Measurements from ENCODE around the gene GPR55.
A peak's percentile ranks its signal among the peaks of the same experiment; 100 is the strongest.

The GPR55 gene

GRCh38 chr2:230928701-230929380 is 3.8 kb upstream of the GPR55 start:
- no peak overlapping the region for H3K4me3 ChIP-seq (ENCODE audit: control insufficient read depth in 1 of 7, extremely low read depth in 1 of 7, insufficient read depth in 4 of 7, low read depth in 2 of 7, low read length in 6 of 7)
- no peaks in the 10 kb centered on the region for H3K27me3 ChIP-seq (replicated peaks in 2 of 5; ENCODE audit: control insufficient read depth in 4 of 5, insufficient read depth in 5 of 5, low read length in 4 of 5)
- H3K4me1 ChIP-seq (ENCODE audit: control extremely low read depth in 1 of 4, control insufficient read depth in 4 of 4, insufficient read depth in 4 of 4, low read length in 3 of 4) = peaks cover 0 to 18% (median 14%) of the 10 kb centered on the region in 4 experiments
- H3K9me3 ChIP-seq (ENCODE audit: control extremely low read depth in 1 of 5, control insufficient read depth in 4 of 5, insufficient read depth in 2 of 5, low read depth in 1 of 5, low read length in 4 of 5) = no peaks in the 10 kb centered on the region
- WGBS (ENCODE audit: insufficient coverage) = 88% methylated on average over 7 of the region's 12 CpGs
- H3K36me3 ChIP-seq (ENCODE audit: control insufficient read depth in 4 of 4, insufficient read depth in 4 of 4, low read length in 3 of 4) = no peaks in the 10 kb centered on the region
- DNase-seq = no peak
- POLR2A ChIA-PET = no interaction called here
- no peak overlapping the region for H3K27ac ChIP-seq (ENCODE audit: insufficient read depth in 1 of 2, low read depth in 1 of 2, low read length in 2 of 2, poor library complexity in 1 of 2, severe bottlenecking in 2 of 2)
- CTCF ChIA-PET = no interaction called here

GRCh38 chr2:230927711-230928341 is 2.8 kb upstream of the GPR55 start:
- WGBS (ENCODE audit: insufficient coverage) = 91% methylated on average over 13 of the region's 14 CpGs
- CTCF ChIA-PET = interaction anchor here (0.8 to 2.7 kb wide), 5 partner anchors 13 to 104 kb away, joined by 3 to 11 read pairs (median 3); no protein-coding TSS in a partner anchor
- Histone ChIP-seq H3K27me3 (replicated peaks in 2 of 5; ENCODE audit: control insufficient read depth in 4 of 5, insufficient read depth in 5 of 5, low read length in 4 of 5) (no peaks in the 10 kb centered on the region), H3K4me1 (ENCODE audit: control extremely low read depth in 1 of 4, control insufficient read depth in 4 of 4, insufficient read depth in 4 of 4, low read length in 3 of 4) (peaks cover 0 to 18% (median 14%) of the 10 kb centered on the region in 4 experiments), H3K36me3 (ENCODE audit: control insufficient read depth in 4 of 4, insufficient read depth in 4 of 4, low read length in 3 of 4) (no peaks in the 10 kb centered on the region), H3K9me3 (ENCODE audit: control extremely low read depth in 1 of 5, control insufficient read depth in 4 of 5, insufficient read depth in 2 of 5, low read depth in 1 of 5, low read length in 4 of 5) (no peaks in the 10 kb centered on the region), H3K4me3 (ENCODE audit: control insufficient read depth in 1 of 7, extremely low read depth in 1 of 7, insufficient read depth in 4 of 7, low read depth in 2 of 7, low read length in 6 of 7) (no peak overlapping the region), H3K27ac (ENCODE audit: insufficient read depth in 1 of 2, low read depth in 1 of 2, low read length in 2 of 2, poor library complexity in 1 of 2, severe bottlenecking in 2 of 2) (no peak overlapping the region)
- POLR2A ChIA-PET = no interaction called here
- DNase-seq = no peak

DNA sequence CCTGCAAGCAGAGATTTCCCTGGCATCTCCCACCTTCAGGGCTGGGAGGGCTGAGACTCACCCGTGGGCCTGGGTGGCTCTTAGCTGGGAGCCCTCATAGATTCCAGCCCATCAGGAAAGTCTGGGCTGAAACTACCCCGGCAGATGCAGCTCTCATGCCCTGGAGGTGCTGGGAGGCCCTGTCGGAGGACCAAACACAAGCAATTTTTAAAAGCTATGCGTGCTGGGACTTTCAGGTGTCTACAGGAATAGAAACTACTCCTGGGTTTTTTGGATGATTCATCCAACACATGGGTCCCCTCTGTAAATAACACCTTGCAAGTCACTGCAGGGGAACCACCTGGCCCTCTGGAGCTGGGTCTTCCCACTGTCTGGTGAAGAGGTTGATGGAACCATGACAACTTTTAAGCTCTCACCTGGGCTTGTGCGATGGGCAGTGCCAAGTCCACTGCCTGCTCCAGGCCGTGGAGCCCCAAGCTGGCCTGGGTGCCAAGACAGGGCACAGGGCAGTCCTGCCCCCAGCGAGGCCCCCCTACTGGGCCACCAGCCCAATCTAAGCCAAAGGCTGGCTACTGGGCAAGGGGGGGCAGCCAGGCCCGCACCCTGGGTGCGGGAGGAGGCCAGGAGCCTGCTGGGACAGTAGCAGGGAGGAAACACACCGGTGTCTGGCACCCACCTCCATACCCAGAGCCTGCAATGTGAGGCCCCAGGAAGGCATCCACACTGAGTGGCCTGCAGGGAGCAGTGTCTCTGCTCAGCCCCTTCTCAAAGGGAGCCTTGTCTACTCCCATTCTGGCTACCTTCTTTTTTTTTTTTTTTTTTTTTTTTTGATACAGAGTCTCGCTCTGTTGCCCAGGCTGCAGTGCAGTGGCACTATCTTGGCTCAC is 1.1 kb upstream of the GPR55 start:
- peak; percentile 11 to 51 (median 28) for DNase-seq
- H3K4me1 ChIP-seq (ENCODE audit: control extremely low read depth in 1 of 4, control insufficient read depth in 4 of 4, insufficient read depth in 4 of 4, low read length in 3 of 4) = peaks cover 0 to 18% (median 14%) of the 10 kb centered on the region in 4 experiments
- H3K27me3 ChIP-seq (replicated peaks in 2 of 5; ENCODE audit: control insufficient read depth in 4 of 5, insufficient read depth in 5 of 5, low read length in 4 of 5) = no peaks in the 10 kb centered on the region
- H3K4me3 ChIP-seq (ENCODE audit: control insufficient read depth in 1 of 7, extremely low read depth in 1 of 7, insufficient read depth in 4 of 7, low read depth in 2 of 7, low read length in 6 of 7) = no peak overlapping the region
- WGBS (ENCODE audit: insufficient coverage) = 94% methylated on average over 11 of the region's 11 CpGs
- H3K27ac ChIP-seq (ENCODE audit: insufficient read depth in 1 of 2, low read depth in 1 of 2, low read length in 2 of 2, poor library complexity in 1 of 2, severe bottlenecking in 2 of 2) = no peak overlapping the region
- no peaks in the 10 kb centered on the region for H3K36me3 ChIP-seq (ENCODE audit: control insufficient read depth in 4 of 4, insufficient read depth in 4 of 4, low read length in 3 of 4)
- H3K9me3 ChIP-seq (ENCODE audit: control extremely low read depth in 1 of 5, control insufficient read depth in 4 of 5, insufficient read depth in 2 of 5, low read depth in 1 of 5, low read length in 4 of 5) = no peaks in the 10 kb centered on the region
- ChIA-PET POLR2A (no interaction called here), CTCF (interaction anchor here (1.2 to 2.7 kb wide), 5 partner anchors 31 to 526 kb away, joined by 3 to 11 read pairs (median 3); no protein-coding TSS in a partner anchor)

DNA sequence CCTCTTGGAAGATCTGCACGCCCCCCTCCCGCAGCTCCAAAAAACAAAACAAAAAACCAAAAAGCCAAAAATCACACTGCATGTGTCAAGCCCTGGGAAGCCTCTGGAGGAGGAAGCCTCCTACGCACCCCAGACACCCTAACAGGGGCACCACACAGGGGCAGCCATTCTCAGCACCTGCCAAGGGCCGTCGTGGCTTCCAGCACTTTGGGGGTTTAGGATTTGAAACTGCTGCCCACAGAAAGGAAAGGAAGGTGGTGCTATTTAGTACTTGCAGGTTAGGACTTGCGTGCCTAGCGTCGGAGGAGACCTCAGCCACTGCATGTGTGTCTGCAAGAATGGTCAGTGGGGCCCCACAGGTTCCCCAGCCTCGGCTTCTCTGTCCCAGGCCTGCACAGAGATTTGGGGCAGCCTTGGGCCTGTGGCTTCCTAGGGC is 419 bp upstream of the GPR55 start:
- H3K27me3 ChIP-seq (replicated peaks in 2 of 5; ENCODE audit: control insufficient read depth in 4 of 5, insufficient read depth in 5 of 5, low read length in 4 of 5) = no peaks in the 10 kb centered on the region
- H3K9me3 ChIP-seq (ENCODE audit: control extremely low read depth in 1 of 5, control insufficient read depth in 4 of 5, insufficient read depth in 2 of 5, low read depth in 1 of 5, low read length in 4 of 5) = no peaks in the 10 kb centered on the region
- H3K27ac ChIP-seq (ENCODE audit: insufficient read depth in 1 of 2, low read depth in 1 of 2, low read length in 2 of 2, poor library complexity in 1 of 2, severe bottlenecking in 2 of 2) = no peak overlapping the region
- H3K4me3 ChIP-seq (ENCODE audit: control insufficient read depth in 1 of 7, extremely low read depth in 1 of 7, insufficient read depth in 4 of 7, low read depth in 2 of 7, low read length in 6 of 7) = peak overlapping the region in 1 of 7 experiments; percentile 26
- no peaks in the 10 kb centered on the region for H3K36me3 ChIP-seq (ENCODE audit: control insufficient read depth in 4 of 4, insufficient read depth in 4 of 4, low read length in 3 of 4)
- H3K4me1 ChIP-seq (ENCODE audit: control extremely low read depth in 1 of 4, control insufficient read depth in 4 of 4, insufficient read depth in 4 of 4, low read length in 3 of 4) = peaks cover 0 to 18% (median 14%) of the 10 kb centered on the region in 4 experiments
- DNase-seq = no peak
- 66% methylated on average over 6 of the region's 9 CpGs for WGBS (ENCODE audit: insufficient coverage)
- ChIA-PET CTCF (interaction anchor here (1.4 to 2.7 kb wide), 3 partner anchors 59 to 526 kb away, joined by 3 to 11 read pairs (median 5); no protein-coding TSS in a partner anchor), POLR2A (no interaction called here)

DNA sequence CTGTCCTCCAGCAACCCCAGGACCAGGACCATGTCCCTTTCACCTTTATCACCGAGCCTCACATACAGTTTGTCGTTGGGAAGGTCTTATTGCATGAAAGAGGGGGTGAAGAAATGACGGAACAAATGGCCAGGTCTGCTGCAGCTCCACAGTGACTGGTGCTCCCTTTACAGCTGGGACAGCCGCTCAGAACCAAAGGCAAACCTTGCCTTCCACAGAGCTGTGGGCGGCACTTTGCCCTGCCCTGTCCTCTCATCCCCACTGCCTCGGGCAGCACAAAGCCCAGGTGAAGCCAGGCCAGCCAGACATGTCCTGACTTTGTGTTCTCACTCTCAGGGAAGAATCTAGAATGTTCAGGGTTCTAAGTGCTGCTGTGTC is 961 bp downstream of the GPR55 start:
- Histone ChIP-seq H3K36me3 (ENCODE audit: control insufficient read depth in 4 of 4, insufficient read depth in 4 of 4, low read length in 3 of 4) (no peaks in the 10 kb centered on the region), H3K9me3 (ENCODE audit: control extremely low read depth in 1 of 5, control insufficient read depth in 4 of 5, insufficient read depth in 2 of 5, low read depth in 1 of 5, low read length in 4 of 5) (no peaks in the 10 kb centered on the region), H3K4me3 (ENCODE audit: control insufficient read depth in 1 of 7, extremely low read depth in 1 of 7, insufficient read depth in 4 of 7, low read depth in 2 of 7, low read length in 6 of 7) (no peak overlapping the region), H3K27me3 (replicated peaks in 2 of 5; ENCODE audit: control insufficient read depth in 4 of 5, insufficient read depth in 5 of 5, low read length in 4 of 5) (no peaks in the 10 kb centered on the region), H3K27ac (ENCODE audit: insufficient read depth in 1 of 2, low read depth in 1 of 2, low read length in 2 of 2, poor library complexity in 1 of 2, severe bottlenecking in 2 of 2) (no peak overlapping the region), H3K4me1 (ENCODE audit: control extremely low read depth in 1 of 4, control insufficient read depth in 4 of 4, insufficient read depth in 4 of 4, low read length in 3 of 4) (peaks cover 0 to 18% (median 14%) of the 10 kb centered on the region in 4 experiments)
- no peak for DNase-seq
- WGBS (ENCODE audit: insufficient coverage) = 100% methylated on average over 5 of the region's 6 CpGs
- CTCF ChIA-PET = interaction anchor here (1.1 to 1.6 kb wide), 3 partner anchors 11 to 76 kb away, joined by 3 to 6 read pairs (median 4); no protein-coding TSS in a partner anchor
- POLR2A ChIA-PET = no interaction called here

- H3K27ac ChIP-seq (ENCODE audit: insufficient read depth in 1 of 2, low read depth in 1 of 2, low read length in 2 of 2, poor library complexity in 1 of 2, severe bottlenecking in 2 of 2) = no peak overlapping the region
- no peaks in the 10 kb centered on the region for H3K27me3 ChIP-seq (replicated peaks in 2 of 5; ENCODE audit: control insufficient read depth in 4 of 5, insufficient read depth in 5 of 5, low read length in 4 of 5)
- ChIA-PET CTCF (interaction anchor here (1.0 to 1.6 kb wide), 3 partner anchors 10 to 75 kb away, joined by 4 to 6 read pairs (median 4); no protein-coding TSS in a partner anchor), POLR2A (no interaction called here)
- H3K4me3 ChIP-seq (ENCODE audit: control insufficient read depth in 1 of 7, extremely low read depth in 1 of 7, insufficient read depth in 4 of 7, low read depth in 2 of 7, low read length in 6 of 7) = no peak overlapping the region
- no peak for DNase-seq
- H3K4me1 ChIP-seq (ENCODE audit: control extremely low read depth in 1 of 4, control insufficient read depth in 4 of 4, insufficient read depth in 4 of 4, low read length in 3 of 4) = peaks cover 0 to 18% (median 14%) of the 10 kb centered on the region in 4 experiments
- no peaks in the 10 kb centered on the region for H3K36me3 ChIP-seq (ENCODE audit: control insufficient read depth in 4 of 4, insufficient read depth in 4 of 4, low read length in 3 of 4)
- H3K9me3 ChIP-seq (ENCODE audit: control extremely low read depth in 1 of 5, control insufficient read depth in 4 of 5, insufficient read depth in 2 of 5, low read depth in 1 of 5, low read length in 4 of 5) = no peaks in the 10 kb centered on the region
- WGBS (ENCODE audit: insufficient coverage) = 96% methylated on average over 15 of the region's 16 CpGs
Measured at GRCh38 chr2:230922951-230923717, 1.9 kb downstream of the GPR55 start.
